Right cardiac atrium (tissue), 5 donors: ENCODE results near the gene CDC42EP3. TPM values are rescaled to one million over a fixed set of nuclear protein-coding genes. Genes with fewer than 3 reads are reported as not detected.
A peak's percentile ranks its signal among the peaks of the same experiment; 100 is the strongest.

Source experiments
- ATAC-seq, 2 donors: fragments of 200-7000 bp; cut with Tn5 transposase; one replicate each; pipeline versions ENCODE4 v1.8.0 to v1.9.1; 2020; ENCODE audit warnings: moderate library complexity in 2 of 2, mild to moderate bottlenecking in 1 of 2
- DNase-seq, 3 donors: peaks; one replicate each; pipeline ENCODE4 v3.0.0-alpha.2; 2020
- H3K27ac ChIP-seq: one replicate; pipeline ENCODE4 v1.5.1; 2013; ENCODE audit warnings: mild to moderate bottlenecking, low read length, control low read depth, moderate library complexity
- H3K27me3 ChIP-seq: one replicate; pipeline ENCODE4 v1.6.1; 2013; ENCODE audit not compliant: control insufficient read depth, insufficient read depth
- H3K4me1 ChIP-seq: one replicate; pipeline ENCODE4 v1.6.1; 2013; ENCODE audit warnings: low read length; ENCODE audit not compliant: control insufficient read depth, insufficient read depth
- H3K4me3 ChIP-seq: one replicate; pipeline ENCODE4 v1.5.1; 2013; ENCODE audit warnings: low read length, control low read depth
- H3K9me3 ChIP-seq: one replicate; pipeline ENCODE4 v1.6.1; 2013; ENCODE audit warnings: low read length; ENCODE audit not compliant: control insufficient read depth
- WGBS: extraction: QIAGEN DNeasy Blood & Tissue Kit; methylation state at CpG from one replicate; pipeline ENCODE4 v1.1.7; 2013; 5-methylcytosine and 5-hydroxymethylcytosine counted together
- intact Hi-C, 4 donors: fragments of 100-400 bp; cut with DNase I; formaldehyde crosslinking; loops; one replicate each; pipeline versions ENCODE4 v1.11.0 to v1.14.0; 2022 to 2023
- polyA plus RNA-seq: library from polyadenylated mRNA; stranded (reverse); fragments of 200-250 nt; gene quantifications from one replicate; pipeline ENCODE4 v1.2.3, GENCODE V29; 2013
- total RNA-seq, 4 donors: library from RNA; stranded (reverse); fragmentation: NEBNext Ultra II Directional; extraction: Animal tissue kit (Norgen Biotek cat#: 25700); gene quantifications; one replicate each; pipeline ENCODE4 v1.2.1, GENCODE V29; 2021
- donor health status: healthy with polysubstance abuse.
- donor health status: DM: no; HTN: yes; CAD: no.
- donor health status: DM: no; HTN: no; CAD: no.
- donor health status: DM: no; HTN: yes; CAD: no; lungs with severe emphysema.
- donor health status: DM: yes; HTN: yes; CAD: no.

Gene CDC42EP3
- total and polyA plus RNA-seq, 5 donors: 37.3 to 98.4 (median 76.7) TPM

DNA sequence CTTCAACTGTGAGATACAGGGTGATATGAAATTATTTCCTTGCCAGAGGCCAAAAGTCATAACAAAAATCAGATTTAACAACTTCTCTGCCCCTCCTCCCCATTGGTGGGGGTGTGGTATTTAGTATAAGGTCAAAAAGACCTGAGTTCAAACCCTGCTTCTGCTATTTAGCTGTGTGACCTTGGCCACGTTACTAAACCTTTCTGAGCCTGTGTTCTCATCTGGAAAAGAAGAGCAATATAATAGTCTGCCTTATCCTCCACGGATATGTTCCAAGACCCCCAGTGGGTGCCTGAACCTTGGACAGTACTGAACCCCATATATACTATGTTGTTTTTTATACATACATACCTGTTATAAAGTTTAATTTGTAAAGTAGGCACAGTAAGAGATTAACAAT lies 3.7 kb downstream of the CDC42EP3 start:
- Histone ChIP-seq H3K27ac (no peak overlapping the region), H3K4me3 (no peak overlapping the region), H3K27me3 (no peaks in the 10 kb centered on the region), H3K9me3 (no peaks in the 10 kb centered on the region), H3K4me1 (peaks cover 14% of the 10 kb centered on the region)
- WGBS: 82% methylated on average over 2 of the region's 2 CpGs
- intact Hi-C loops: no loop called here
- ATAC-seq: no peak
- DNase-seq: no peak

DNA sequence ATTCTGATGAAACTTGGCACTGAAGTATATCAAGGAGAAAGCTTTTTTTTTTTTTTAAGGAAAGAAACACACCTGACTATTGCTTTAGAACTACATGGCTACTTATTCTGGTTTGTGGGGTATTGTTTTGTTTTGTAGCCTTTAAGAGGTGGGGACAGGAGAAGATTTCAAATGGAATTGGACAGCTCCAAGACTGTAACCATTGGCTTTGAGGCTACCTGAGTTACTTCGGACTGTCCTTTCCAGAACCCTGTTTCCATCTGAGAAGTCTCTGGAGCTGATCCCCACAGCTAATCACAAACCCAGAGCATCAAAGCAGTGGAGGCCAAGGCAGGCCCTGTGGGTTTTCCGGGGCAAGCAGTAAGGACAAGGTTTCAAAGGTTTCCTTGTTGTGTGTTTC lies 4.7 kb downstream of the CDC42EP3 start:
- Histone ChIP-seq H3K4me3 (no peak overlapping the region), H3K4me1 (peaks cover 16% of the 10 kb centered on the region), H3K9me3 (no peaks in the 10 kb centered on the region), H3K27ac (peak overlapping the region; percentile 23), H3K27me3 (no peaks in the 10 kb centered on the region)
- WGBS: 58% methylated on average over 2 of the region's 2 CpGs
- ATAC-seq (no peak), DNase-seq (no peak)
- intact Hi-C loops: no loop called here

- ATAC-seq (no peak), DNase-seq (no peak)
- no peak overlapping the region for H3K4me3 ChIP-seq
- intact Hi-C loops: no loop called here
- H3K4me1 ChIP-seq: peaks cover 16% of the 10 kb centered on the region
- 57% methylated on average over 11 of the region's 11 CpGs for whole genome bisulfite sequencing
- no peaks in the 10 kb centered on the region for H3K9me3 ChIP-seq
- H3K27ac ChIP-seq: peak overlapping the region; percentile 53
- no peaks in the 10 kb centered on the region for H3K27me3 ChIP-seq
These were observed 5.7 kb downstream of the CDC42EP3 start for GRCh38 chr2:37665604-37666362.

DNA sequence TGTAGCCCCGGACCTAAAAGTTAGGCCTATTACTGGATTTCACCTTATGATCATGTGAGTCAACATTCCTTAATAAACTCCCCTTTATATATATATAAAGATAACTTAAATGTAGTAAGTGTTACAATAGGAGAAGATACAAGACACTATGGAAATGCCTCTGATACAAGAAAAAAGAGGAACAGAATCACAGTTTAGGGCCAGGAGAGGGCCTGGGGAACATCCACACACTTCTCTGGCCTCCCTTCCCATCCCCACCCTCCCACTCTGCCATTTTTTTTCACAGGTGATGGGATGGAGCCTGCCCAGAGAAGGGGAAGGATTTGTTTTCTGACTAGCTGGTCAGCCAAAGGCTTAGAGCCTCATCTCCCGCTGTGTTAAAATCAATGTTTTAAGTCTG lies 6.4 kb downstream of the CDC42EP3 start:
- intact Hi-C loops: no loop called here
- Histone ChIP-seq H3K9me3 (no peaks in the 10 kb centered on the region), H3K27ac (no peak overlapping the region), H3K27me3 (no peaks in the 10 kb centered on the region), H3K4me3 (no peak overlapping the region), H3K4me1 (peaks cover 18% of the 10 kb centered on the region)
- DNase-seq (no peak), ATAC-seq (no peak)
- 91% methylated on average over 2 of the region's 2 CpGs for WGBS

GRCh38 chr2:37664231-37664643 lies 7.2 kb downstream of the CDC42EP3 start:
- 35% methylated on average over 2 of the region's 2 CpGs for WGBS
- no peak for ATAC-seq
- H3K27me3 ChIP-seq: no peaks in the 10 kb centered on the region
- no peak overlapping the region for H3K4me3 ChIP-seq
- H3K9me3 ChIP-seq: no peaks in the 10 kb centered on the region
- no peak for DNase-seq
- peak overlapping the region; percentile 36 for H3K27ac ChIP-seq
- intact Hi-C loops: no loop called here
- peaks cover 20% of the 10 kb centered on the region for H3K4me1 ChIP-seq

DNA sequence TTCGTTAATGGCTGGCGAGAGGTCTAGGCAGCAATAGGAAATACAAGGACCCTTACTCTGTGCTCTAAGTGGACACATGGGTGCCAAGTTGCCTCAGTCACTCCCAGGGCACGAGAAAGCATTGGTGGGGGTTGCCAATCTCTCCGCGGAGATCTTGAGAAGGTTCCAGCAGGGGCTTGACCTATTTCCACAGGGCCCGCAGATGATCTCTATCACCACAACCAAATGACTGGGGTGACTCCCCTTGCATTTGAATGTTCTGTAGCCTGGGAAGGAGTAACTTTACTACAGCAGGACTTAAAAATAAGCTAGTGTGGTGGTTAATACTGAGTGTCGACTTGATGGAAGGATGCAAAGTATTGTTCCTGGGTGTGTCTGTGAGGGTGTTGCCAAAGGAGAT lies 8.1 kb downstream of the CDC42EP3 start:
- H3K27me3 ChIP-seq: no peaks in the 10 kb centered on the region
- no peaks in the 10 kb centered on the region for H3K9me3 ChIP-seq
- H3K4me1 ChIP-seq: peaks cover 24% of the 10 kb centered on the region
- no peak for DNase-seq
- intact Hi-C loops: no loop called here
- no peak overlapping the region for H3K4me3 ChIP-seq
- 75% methylated on average over 7 of the region's 7 CpGs for WGBS
- H3K27ac ChIP-seq: peak overlapping the region; percentile 42
- no peak for ATAC-seq

- peaks cover 28% of the 10 kb centered on the region for H3K4me1 ChIP-seq
- H3K9me3 ChIP-seq: no peaks in the 10 kb centered on the region
- intact Hi-C loops: loop anchor here in 1 of 4 donors (10.0 kb wide), 1 partner anchor 245 kb away; no protein-coding TSS in a partner anchor
- H3K27ac ChIP-seq: peak overlapping the region; percentile 34
- 54% methylated on average over 5 of the region's 5 CpGs for WGBS
- H3K27me3 ChIP-seq: no peaks in the 10 kb centered on the region
- ATAC-seq (peak in 1 of 2 donors; percentile 39), DNase-seq (no peak)
- no peak overlapping the region for H3K4me3 ChIP-seq
These were observed 11.7 kb downstream of the CDC42EP3 start for GRCh38 chr2:37659723-37660122.

GRCh38 chr2:37658682-37659081 lies 12.8 kb downstream of the CDC42EP3 start:
- DNase-seq: no peak
- no peaks in the 10 kb centered on the region for H3K27me3 ChIP-seq
- no peak for ATAC-seq
- H3K4me3 ChIP-seq: no peak overlapping the region
- WGBS: 75% methylated on average over 3 of the region's 3 CpGs
- peaks cover 30% of the 10 kb centered on the region for H3K4me1 ChIP-seq
- no peaks in the 10 kb centered on the region for H3K9me3 ChIP-seq
- peak overlapping the region; percentile 49 for H3K27ac ChIP-seq
- intact Hi-C loops: loop anchor here in 1 of 4 donors (10.0 kb wide), 1 partner anchor 244 kb away; no protein-coding TSS in a partner anchor

- Histone ChIP-seq H3K9me3 (no peaks in the 10 kb centered on the region), H3K4me3 (no peak overlapping the region), H3K27ac (peak overlapping the region; percentile 82), H3K4me1 (peaks cover 31% of the 10 kb centered on the region), H3K27me3 (no peaks in the 10 kb centered on the region)
- intact Hi-C loops: loop anchor here in 1 of 4 donors (10.0 kb wide), 1 partner anchor 243 kb away; no protein-coding TSS in a partner anchor
- ATAC-seq (no peak), DNase-seq (no peak)
- 90% methylated on average over 4 of the region's 4 CpGs for WGBS
These were observed 14.0 kb downstream of the CDC42EP3 start for GRCh38 chr2:37657471-37657870.

DNA sequence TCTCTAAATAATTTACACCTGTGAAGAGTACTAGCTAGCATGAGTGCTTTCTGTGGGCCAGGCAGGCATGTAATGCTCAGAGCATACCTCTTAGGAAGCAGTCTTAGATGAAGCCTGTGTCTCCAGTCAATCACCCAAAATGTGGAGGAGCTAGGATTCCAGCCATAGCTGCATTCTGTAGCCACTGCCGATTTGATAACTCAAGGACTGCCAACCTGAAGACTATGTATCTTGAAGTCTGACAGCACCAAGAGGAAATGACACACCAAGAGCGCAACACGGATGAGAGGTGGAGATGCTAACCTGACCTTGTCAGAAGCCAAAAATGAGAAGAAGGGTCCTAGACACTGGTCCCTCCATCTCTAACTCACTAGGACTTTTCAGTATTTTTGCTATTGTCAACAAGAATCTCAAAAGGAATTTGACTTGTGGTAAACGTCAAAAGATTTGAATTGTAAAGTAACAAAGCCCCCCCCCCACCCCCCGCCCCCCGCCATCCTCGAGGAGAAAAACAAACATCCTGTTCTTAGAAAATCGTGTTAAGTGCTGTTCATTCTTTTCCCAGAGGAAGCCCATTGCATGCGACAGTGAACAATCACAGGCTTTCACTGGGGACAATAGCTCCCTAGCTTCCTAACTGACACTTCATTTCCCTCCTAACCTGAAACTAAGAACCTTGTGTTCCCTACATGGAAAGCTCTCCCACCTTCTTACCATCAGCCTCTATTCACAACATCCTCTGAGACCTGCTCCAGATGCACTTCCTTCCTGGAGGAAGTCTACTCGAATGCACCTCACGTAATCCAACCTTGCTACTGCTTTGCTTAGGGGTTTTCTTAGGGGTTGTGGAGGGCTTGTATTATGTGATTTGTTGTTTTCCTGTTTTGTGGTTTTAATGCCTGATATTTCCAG lies 14.7 kb downstream of the CDC42EP3 start:
- H3K4me3 ChIP-seq: no peak overlapping the region
- DNase-seq: no peak
- intact Hi-C loops: loop anchor here in 1 of 4 donors (10.0 kb wide), 1 partner anchor 242 kb away; no protein-coding TSS in a partner anchor
- H3K4me1 ChIP-seq: peaks cover 33% of the 10 kb centered on the region
- peak overlapping the region; percentile 82 for H3K27ac ChIP-seq
- H3K9me3 ChIP-seq: no peaks in the 10 kb centered on the region
- ATAC-seq: peak; percentile 4 to 44
- WGBS: 46% methylated on average over 11 of the region's 11 CpGs
- H3K27me3 ChIP-seq: no peaks in the 10 kb centered on the region
